SJSA1 (cell line): ENCODE data around the gene INPP4A. TPM values are rescaled to one million over a fixed set of nuclear protein-coding genes. Genes with fewer than 3 reads are reported as not detected.
"Not testable (repeated sequence)": the region's sequence is repeated elsewhere in the genome, so short reads cannot be mapped to it uniquely, and the experiment has no call there.

ENCODE experiments used
- DNase-seq, 2 experiments: peaks; one replicate each; pipeline ENCODE4 v3.0.0-alpha.2; 2015 to 2020; ENCODE audit warnings: low spot score in 2 of 2, low read depth in 1 of 2
- H3K27ac ChIP-seq: fragments of 250-450 bp; sonication (Bioruptor Pico); 2 replicates; pipeline ENCODE4 v1.5.1; 2020; ENCODE audit warnings: mild to moderate bottlenecking, moderate library complexity
- H3K27me3 ChIP-seq: fragments of 250-450 bp; sonication (Bioruptor Pico); replicated peaks from 2 replicates; pipeline ENCODE4 v1.5.1; 2020; ENCODE audit warnings: mild to moderate bottlenecking, moderate library complexity
- H3K36me3 ChIP-seq: fragments of 250-450 bp; sonication (Bioruptor Pico); 2 replicates; pipeline ENCODE4 v1.5.1; 2020; ENCODE audit warnings: mild to moderate bottlenecking
- H3K4me1 ChIP-seq: fragments of 250-450 bp; sonication (Bioruptor Pico); replicated peaks from 2 replicates; pipeline ENCODE4 v1.6.1; 2021; ENCODE audit warnings: mild to moderate bottlenecking
- H3K4me3 ChIP-seq: fragments of 250-450 bp; sonication (Bioruptor Pico); 2 replicates; pipeline ENCODE4 v1.5.1; 2020; ENCODE audit warnings: mild to moderate bottlenecking
- H3K9me3 ChIP-seq: fragments of 250-450 bp; sonication (Bioruptor Pico); replicated peaks from 2 replicates; pipeline ENCODE4 v1.5.1; 2020; ENCODE audit warnings: mild to moderate bottlenecking
- total RNA-seq: library from RNA; depleted of rRNA; stranded (reverse); fragments of >200 nt; shearing (Covaris generic); gene quantifications from 2 replicates; pipeline ENCODE4 v1.2.3, GENCODE V29; 2014; rRNA removed

Gene INPP4A
- 5.8 and 16.9 TPM in 2 replicates for total RNA-seq

GRCh38 chr2:98444436-98445176 lies at the start of gene INPP4A:
TSS of gene INPP4A (plus strand) at chr2:98444858. CDS start at chr2:98520049, 75,191 bp downstream.
- DNase-seq, result peak; percentile 54 to 67
- H3K9me3 ChIP-seq, result no peaks in the 10 kb centered on the region
- 0 out of 2 replicates have a peak, but pooled peaks cover 4% of the 10 kb centered on the region for H3K27me3 ChIP-seq
- H3K36me3 ChIP-seq, result no peaks in the 10 kb centered on the region
- H3K4me1 ChIP-seq, result peaks cover 12% of the 10 kb centered on the region; the same call in 1 of the 2 replicates
- peak within 1 kb of the TSS; percentile 81 for H3K4me3 ChIP-seq
- H3K27ac ChIP-seq, result peak within 1 kb of the TSS; percentile 31

DNA sequence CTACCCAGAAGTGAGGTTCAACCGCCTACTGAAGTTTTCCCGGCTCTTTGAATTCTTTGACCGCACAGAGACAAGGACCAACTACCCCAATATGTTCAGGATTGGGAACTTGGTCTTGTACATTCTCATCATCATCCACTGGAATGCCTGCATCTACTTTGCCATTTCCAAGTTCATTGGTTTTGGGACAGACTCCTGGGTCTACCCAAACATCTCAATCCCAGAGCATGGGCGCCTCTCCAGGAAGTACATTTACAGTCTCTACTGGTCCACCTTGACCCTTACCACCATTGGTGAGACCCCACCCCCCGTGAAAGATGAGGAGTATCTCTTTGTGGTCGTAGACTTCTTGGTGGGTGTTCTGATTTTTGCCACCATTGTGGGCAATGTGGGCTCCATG lies 48.7 kb upstream of the INPP4A start:
- no peak for DNase-seq
- Histone ChIP-seq H3K9me3 (no peaks in the 10 kb centered on the region), H3K27ac (no peak overlapping the region)

GRCh38 chr2:98396745-98397355 lies 47.8 kb upstream of the INPP4A start:
- no peaks in the 10 kb centered on the region for H3K4me1 ChIP-seq
- peaks cover 6% of the 10 kb centered on the region; the same call in 1 of the 2 replicates for H3K27me3 ChIP-seq
- DNase-seq, result no peak
- no peak overlapping the region for H3K4me3 ChIP-seq
- H3K27ac ChIP-seq, result no peak overlapping the region
- H3K36me3 ChIP-seq, result no peaks in the 10 kb centered on the region
- no peaks in the 10 kb centered on the region for H3K9me3 ChIP-seq

More for the DNA sequence above, 48.7 kb upstream of the INPP4A start:
- Histone ChIP-seq H3K4me1 (no peaks in the 10 kb centered on the region), H3K27me3 (peaks cover 6% of the 10 kb centered on the region; the same call in 1 of the 2 replicates), H3K4me3 (no peak overlapping the region), H3K36me3 (no peaks in the 10 kb centered on the region)

GRCh38 chr2:98399140-98399539 lies 45.5 kb upstream of the INPP4A start:
- Histone ChIP-seq H3K36me3 (no peaks in the 10 kb centered on the region), H3K27ac (no peak overlapping the region), H3K4me1 (no peaks in the 10 kb centered on the region), H3K27me3 (peaks cover 9% of the 10 kb centered on the region; the same call in 1 of the 2 replicates), H3K4me3 (no peak overlapping the region), H3K9me3 (no peaks in the 10 kb centered on the region)
- no peak for DNase-seq

DNA sequence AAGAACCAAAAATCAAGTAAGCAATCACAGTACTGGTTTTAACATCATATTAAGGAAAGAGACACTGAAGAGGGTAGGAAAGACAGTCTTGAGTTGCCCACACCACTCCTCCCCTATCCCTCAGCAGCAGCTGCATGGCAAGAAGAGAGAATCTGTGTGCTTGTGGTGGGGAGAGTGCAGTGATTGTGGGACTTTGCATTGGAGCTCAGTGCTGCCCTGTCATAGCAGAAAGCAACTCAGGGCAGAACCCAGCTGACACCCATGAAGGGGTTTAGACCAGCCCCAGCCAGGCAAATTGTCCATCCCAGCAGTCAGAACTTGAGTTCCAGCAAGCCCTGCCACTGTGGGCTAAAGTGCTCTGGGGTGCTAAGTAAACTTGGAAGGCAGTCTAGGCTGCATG lies 40.8 kb upstream of the INPP4A start:
- Histone ChIP-seq H3K27me3 (peaks cover 3% of the 10 kb centered on the region; the same call in 1 of the 2 replicates), H3K4me3 (no peak overlapping the region), H3K36me3 (no peaks in the 10 kb centered on the region), H3K4me1 (no peaks in the 10 kb centered on the region), H3K9me3 (no peaks in the 10 kb centered on the region), H3K27ac (no peak overlapping the region)
- DNase-seq, result no peak

DNA sequence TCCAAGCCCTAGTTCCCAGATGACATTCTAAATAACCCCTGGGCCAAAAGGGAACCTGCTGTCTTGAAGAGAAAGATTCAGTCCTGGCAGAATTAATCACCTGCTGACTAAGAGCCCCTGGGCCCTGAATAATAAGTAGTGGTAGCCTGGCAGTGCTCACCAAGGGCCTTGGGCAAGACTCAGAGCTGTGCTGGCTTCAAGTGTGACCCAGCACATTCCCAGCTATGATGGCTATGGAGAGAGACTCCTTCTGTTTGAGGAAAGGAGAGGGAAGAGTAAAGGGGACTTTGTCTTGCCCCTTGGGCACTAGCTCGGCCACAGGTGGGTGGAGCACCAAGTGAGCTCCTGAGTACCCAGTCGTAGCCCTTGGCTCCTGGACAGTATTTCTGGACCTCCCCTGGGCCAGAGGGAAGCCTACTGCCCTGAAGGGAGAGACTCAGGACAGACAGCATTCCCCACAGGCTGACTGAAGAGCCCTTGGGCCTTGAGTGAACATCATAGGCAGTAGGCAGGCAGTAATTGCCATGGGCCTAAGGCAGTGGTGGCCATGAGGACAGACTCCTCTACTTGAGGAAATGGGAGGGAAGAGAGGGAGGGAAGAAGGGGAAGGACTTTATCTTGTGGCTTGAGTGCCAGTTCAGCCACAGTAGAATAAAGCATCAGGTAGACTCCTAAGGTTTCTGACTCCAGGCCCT lies 40.0 kb upstream of the INPP4A start:
- Histone ChIP-seq H3K36me3 (no peaks in the 10 kb centered on the region), H3K4me3 (no peak overlapping the region), H3K27me3 (peaks cover 3% of the 10 kb centered on the region; the same call in 1 of the 2 replicates), H3K27ac (no peak overlapping the region), H3K9me3 (no peaks in the 10 kb centered on the region), H3K4me1 (no peaks in the 10 kb centered on the region)
- no peak for DNase-seq

DNA sequence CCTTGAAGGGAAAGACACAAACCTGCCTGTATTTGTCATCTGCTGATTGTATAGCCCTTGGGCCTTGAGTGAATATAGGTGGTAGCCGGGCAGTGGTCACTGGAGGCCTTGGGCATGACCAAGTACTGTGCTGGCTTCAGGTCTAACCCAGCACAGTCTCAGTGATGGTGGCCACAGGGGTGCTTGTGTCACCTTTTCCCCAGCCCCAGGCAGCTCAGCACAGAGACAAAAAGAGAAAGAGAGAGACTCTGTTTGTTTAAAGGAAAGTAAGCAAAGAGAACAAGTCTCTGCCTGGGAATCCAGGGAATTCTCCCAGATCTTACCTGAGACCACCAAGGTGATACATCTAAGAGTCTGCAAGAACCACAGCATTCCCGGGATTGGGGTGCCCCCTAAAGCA lies 39.4 kb upstream of the INPP4A start:
- H3K36me3 ChIP-seq, result no peaks in the 10 kb centered on the region
- DNase-seq, result no peak
- H3K4me1 ChIP-seq, result no peaks in the 10 kb centered on the region
- H3K27me3 ChIP-seq, result peaks cover 3% of the 10 kb centered on the region; the same call in 1 of the 2 replicates
- H3K4me3 ChIP-seq, result no peak overlapping the region
- no peak overlapping the region for H3K27ac ChIP-seq
- no peaks in the 10 kb centered on the region for H3K9me3 ChIP-seq

DNA sequence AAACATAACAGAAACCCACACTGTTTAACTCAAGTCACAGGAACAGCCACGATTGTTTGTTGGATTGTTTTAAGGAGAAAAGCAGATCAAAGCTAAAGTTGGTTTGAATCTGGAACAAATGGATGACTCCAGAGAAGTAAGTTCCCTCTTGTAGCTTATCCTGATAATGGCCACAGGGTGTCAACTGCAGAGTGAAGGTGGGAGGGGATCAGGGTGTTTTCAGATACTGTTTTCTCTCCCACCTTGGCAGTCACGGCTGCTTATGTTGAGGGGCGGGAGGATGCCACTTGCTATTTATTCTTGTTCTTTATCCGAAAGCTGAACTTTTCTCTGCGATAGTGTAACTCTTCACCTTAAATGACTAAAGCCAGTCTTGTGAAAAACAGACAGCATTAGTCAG lies 36.5 kb upstream of the INPP4A start:
- no peaks in the 10 kb centered on the region for H3K36me3 ChIP-seq
- H3K4me1 ChIP-seq, result no peaks in the 10 kb centered on the region
- H3K27ac ChIP-seq, result no peak overlapping the region
- DNase-seq, result no peak
- no peak overlapping the region for H3K4me3 ChIP-seq
- no peaks in the 10 kb centered on the region; the same call in 1 of the 2 replicates for H3K27me3 ChIP-seq
- H3K9me3 ChIP-seq, result no peaks in the 10 kb centered on the region

- no peak overlapping the region for H3K27ac ChIP-seq
- no peaks in the 10 kb centered on the region for H3K27me3 ChIP-seq
Observed at GRCh38 chr2:98412751-98413458, 31.8 kb upstream of the INPP4A start.

DNA sequence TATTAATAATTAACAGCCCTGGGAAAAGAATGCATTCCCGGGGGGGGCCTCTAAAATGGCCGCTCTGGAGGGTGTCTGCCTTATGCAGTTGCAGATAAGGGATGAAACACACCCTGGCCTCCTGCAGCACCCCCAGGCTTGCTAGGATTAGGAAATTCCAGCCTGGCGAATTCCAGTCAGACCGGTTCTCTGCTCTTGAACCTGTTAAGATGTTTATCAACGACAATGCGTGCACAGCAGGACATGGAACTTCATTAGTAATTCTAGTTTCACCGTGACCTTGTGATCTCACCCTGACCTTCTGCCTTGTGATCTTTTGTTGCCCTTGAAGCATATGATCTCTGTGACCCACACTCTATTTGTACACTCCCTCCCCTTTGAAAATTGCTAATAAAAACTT lies 30.4 kb upstream of the INPP4A start:
- H3K9me3 ChIP-seq, H3K27ac ChIP-seq, DNase-seq, H3K4me3 ChIP-seq, H3K27me3 ChIP-seq, H3K36me3 ChIP-seq, H3K4me1 ChIP-seq: not testable (repeated sequence)

More at GRCh38 chr2:98412751-98413458, 31.8 kb upstream of the INPP4A start:
- H3K4me3 ChIP-seq, result no peak overlapping the region
- no peaks in the 10 kb centered on the region for H3K4me1 ChIP-seq
- DNase-seq, result peak in 1 of 2 experiments; percentile 59
- H3K9me3 ChIP-seq, result no peaks in the 10 kb centered on the region
- no peaks in the 10 kb centered on the region for H3K36me3 ChIP-seq

DNA sequence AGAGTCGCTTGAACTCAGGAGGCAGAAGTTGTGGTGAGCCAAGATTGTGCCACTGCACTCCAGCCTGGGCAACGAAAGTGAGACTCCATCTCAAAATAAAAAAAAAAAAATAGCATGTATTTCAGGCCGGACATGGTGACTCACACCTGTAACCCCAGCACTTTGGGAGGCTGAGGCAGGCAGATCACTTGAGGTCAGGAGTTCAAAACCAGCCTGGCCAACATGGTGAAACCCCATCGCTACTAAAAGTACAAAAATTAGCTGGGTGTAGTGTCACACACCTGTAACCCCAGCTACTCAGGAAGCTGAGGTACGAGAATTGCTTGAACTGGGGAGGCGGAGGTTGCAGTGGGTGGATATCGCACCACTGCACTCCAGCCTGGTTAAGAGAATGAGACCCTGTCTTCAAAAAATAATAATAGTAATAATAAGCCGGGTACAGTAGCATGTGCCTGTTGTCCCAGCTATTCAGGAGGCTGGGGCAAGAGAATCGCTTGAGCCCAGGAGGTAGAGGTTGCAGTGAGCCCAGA lies 28.9 kb upstream of the INPP4A start:
- not testable (repeated sequence) for DNase-seq, H3K27ac ChIP-seq, H3K9me3 ChIP-seq, H3K4me3 ChIP-seq, H3K36me3 ChIP-seq, H3K27me3 ChIP-seq, H3K4me1 ChIP-seq

GRCh38 chr2:98416383-98417159 lies 28.1 kb upstream of the INPP4A start:
- no peaks in the 10 kb centered on the region for H3K4me1 ChIP-seq
- H3K27me3 ChIP-seq, result no peaks in the 10 kb centered on the region
- no peak for DNase-seq
- no peaks in the 10 kb centered on the region for H3K9me3 ChIP-seq
- H3K27ac ChIP-seq, result no peak overlapping the region
- no peak overlapping the region for H3K4me3 ChIP-seq
- no peaks in the 10 kb centered on the region for H3K36me3 ChIP-seq

DNA sequence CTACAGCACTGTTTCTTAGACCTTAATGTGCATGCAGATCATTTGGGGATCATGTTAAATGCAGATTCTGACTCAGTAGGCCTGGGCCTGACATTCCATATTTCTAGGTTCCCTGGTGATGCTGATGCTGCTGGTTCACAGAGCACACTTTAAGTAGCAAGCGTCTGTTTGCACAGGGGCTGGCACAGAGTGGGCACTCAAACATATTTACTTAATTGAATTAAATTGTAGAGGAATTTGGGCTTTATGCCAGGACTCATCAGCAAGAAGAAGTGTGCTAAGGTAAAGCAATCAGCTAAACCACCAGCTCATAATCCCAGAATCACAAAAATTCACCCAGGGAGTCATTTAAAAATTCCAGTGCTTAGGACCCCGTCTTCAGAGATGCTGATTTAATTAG lies 25.1 kb upstream of the INPP4A start:
- no peaks in the 10 kb centered on the region for H3K36me3 ChIP-seq
- no peaks in the 10 kb centered on the region for H3K9me3 ChIP-seq
- DNase-seq, result no peak
- no peaks in the 10 kb centered on the region for H3K4me1 ChIP-seq
- no peaks in the 10 kb centered on the region for H3K27me3 ChIP-seq
- no peak overlapping the region for H3K27ac ChIP-seq
- no peak overlapping the region for H3K4me3 ChIP-seq
